Neural progenitor cell (in vitro differentiated cells): ENCODE results near the gene HMHB1. TPM values are rescaled to one million over a fixed set of nuclear protein-coding genes. Genes with fewer than 3 reads are reported as not detected.

ENCODE experiments used
- DNase-seq: peaks from one replicate; pipeline ENCODE4 v3.0.0-alpha.2; 2016; ENCODE audit warnings: low spot score
- H2AFZ ChIP-seq: fragments of 200-600 bp; sonication (generic); replicated peaks from 2 replicates; pipeline ENCODE4 v1.6.1; 2016; ENCODE audit warnings: antibody characterized with exemption
- H3F3A ChIP-seq: fragments of 200-600 bp; sonication (generic); 2 replicates; pipeline ENCODE4 v1.6.1; 2016; ENCODE audit warnings: antibody characterized with exemption, low read depth
- H3K27ac ChIP-seq: fragments of 200-600 bp; sonication (generic); 2 replicates; pipeline ENCODE4 v1.5.1; 2016; ENCODE audit warnings: mild to moderate bottlenecking
- H3K27me3 ChIP-seq: fragments of 200-600 bp; sonication (generic); 2 replicates; pipeline ENCODE4 v1.6.1; 2016; ENCODE audit warnings: mild to moderate bottlenecking, moderate library complexity
- H3K36me3 ChIP-seq: fragments of 200-600 bp; sonication (generic); 2 replicates; pipeline ENCODE4 v1.5.1; 2016
- H3K4me1 ChIP-seq: fragments of 200-600 bp; sonication (generic); 2 replicates; pipeline ENCODE4 v1.6.1; 2016; ENCODE audit warnings: mixed run types
- H3K4me2 ChIP-seq: fragments of 200-600 bp; sonication (generic); 2 replicates; pipeline ENCODE4 v1.6.1; 2016
- H3K4me3 ChIP-seq: fragments of 200-600 bp; sonication (generic); 2 replicates; pipeline ENCODE4 v1.5.1; 2016
- H3K79me2 ChIP-seq: fragments of 200-600 bp; sonication (generic); 2 replicates; pipeline ENCODE4 v1.6.1; 2016; ENCODE audit warnings: low read depth
- H3K9ac ChIP-seq: fragments of 200-600 bp; sonication (generic); 2 replicates; pipeline ENCODE4 v1.6.1; 2016
- H3K9me3 ChIP-seq: fragments of 200-600 bp; sonication (generic); 2 replicates; pipeline ENCODE4 v1.5.1; 2016; ENCODE audit warnings: low read depth
- H4K20me1 ChIP-seq: fragments of 200-600 bp; sonication (generic); 2 replicates; pipeline ENCODE4 v1.6.1; 2016; ENCODE audit warnings: low read depth
- H3K27ac Mint-ChIP-seq: 3 replicates; pipeline ENCODE4 v1.8.0; 2021; ENCODE audit warnings: mixed read lengths
- H3K27me3 Mint-ChIP-seq: 2 replicates; pipeline ENCODE4 v1.8.0; 2022; ENCODE audit warnings: low read depth, mild to moderate bottlenecking, inconsistent platforms, moderate library complexity, mixed read lengths; ENCODE audit not compliant: insufficient read depth
- H3K36me3 Mint-ChIP-seq: 3 replicates; pipeline ENCODE4 v1.8.0; 2021; ENCODE audit warnings: mixed read lengths
- H3K4me1 Mint-ChIP-seq: 3 replicates; pipeline ENCODE4 v1.8.0; 2021; ENCODE audit warnings: mixed read lengths
- H3K4me3 Mint-ChIP-seq: 3 replicates; pipeline ENCODE4 v1.8.0; 2021; ENCODE audit warnings: mild to moderate bottlenecking, moderate library complexity, mixed read lengths
- H3K9me3 Mint-ChIP-seq: 3 replicates; pipeline ENCODE4 v1.8.0; 2020; ENCODE audit warnings: mixed read lengths
- EZH2 ChIP-seq: fragments of 200-600 bp; sonication (generic); IDR thresholded peaks from 2 replicates; pipeline ENCODE4 v1.6.1; 2017; ENCODE audit warnings: antibody characterized with exemption, mild to moderate bottlenecking, moderate library complexity
- EZH2phosphoT487 ChIP-seq: fragments of 200-600 bp; sonication (generic); IDR thresholded peaks from 2 replicates; pipeline ENCODE4 v1.6.1; 2017; ENCODE audit warnings: antibody characterized with exemption
- total RNA-seq: library from RNA; depleted of rRNA; stranded (reverse); fragments of >200 nt; gene quantifications from 2 replicates; pipeline ENCODE4 v1.2.3, GENCODE V29; 2015; ENCODE audit warnings: low replicate concordance
- TF ChIP-seq, protein P1 (sequence below): fragments of 200-600 bp; sonication (generic); IDR thresholded peaks from 2 replicates; pipeline ENCODE4 v1.5.1; 2017; ENCODE audit warnings: antibody characterized with exemption, mild to moderate bottlenecking

Gene HMHB1
- total RNA-seq, 1 donor from 2014 or later, result not detected

GRCh38 chr5:143828710-143829109 lies 16.7 kb downstream of the HMHB1 start:
- no peak overlapping the region for H3K27ac ChIP-seq
- no peak for DNase-seq

DNA sequence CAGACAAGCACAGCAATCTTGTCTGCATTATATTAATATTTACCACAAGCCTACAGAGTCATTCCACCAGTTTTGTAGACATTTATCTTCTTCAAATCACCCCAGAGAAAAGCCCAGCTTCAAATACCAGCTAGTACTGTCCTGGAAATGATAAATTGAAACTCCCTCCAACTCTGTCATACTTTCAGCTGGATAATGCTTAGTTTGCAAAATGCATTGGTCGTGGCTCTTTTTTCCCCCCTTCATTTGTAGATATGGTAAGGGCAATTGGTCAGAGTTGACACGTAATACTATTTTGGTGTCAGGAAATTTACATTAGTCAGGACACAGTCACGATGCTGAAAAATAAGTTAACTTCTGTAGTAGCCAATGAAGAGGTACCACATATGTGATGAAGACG lies 21.2 kb downstream of the HMHB1 start:
- H3K27me3 Mint-ChIP-seq, result no peaks in the 10 kb centered on the region
- H4K20me1 ChIP-seq, result no peaks in the 10 kb centered on the region
- H3K36me3 ChIP-seq, result no peaks in the 10 kb centered on the region
- no peaks in the 10 kb centered on the region for H3K4me1 Mint-ChIP-seq
- no peak overlapping the region for H3K9ac ChIP-seq
- no peak overlapping the region for H3K4me3 ChIP-seq
- peak overlapping the region; percentile 19 for H3K4me2 ChIP-seq
- DNase-seq, result no peak
- peaks cover 4% of the 10 kb centered on the region for H3F3A ChIP-seq
- H3K9me3 Mint-ChIP-seq, result no peaks in the 10 kb centered on the region
- no peaks in the 10 kb centered on the region for H3K36me3 Mint-ChIP-seq
- no peaks in the 10 kb centered on the region for H3K79me2 ChIP-seq
- H3K27ac Mint-ChIP-seq, result no peak overlapping the region
- H3K27ac ChIP-seq, result no peak overlapping the region
- H2AFZ ChIP-seq, result no peak overlapping the region
- peaks cover 10% of the 10 kb centered on the region for H3K4me1 ChIP-seq
- no peaks in the 10 kb centered on the region for H3K27me3 ChIP-seq
- no peaks in the 10 kb centered on the region for H3K9me3 ChIP-seq
- TF ChIP-seq EZH2phosphoT487, result no peak
- TF ChIP-seq, protein P1, sequence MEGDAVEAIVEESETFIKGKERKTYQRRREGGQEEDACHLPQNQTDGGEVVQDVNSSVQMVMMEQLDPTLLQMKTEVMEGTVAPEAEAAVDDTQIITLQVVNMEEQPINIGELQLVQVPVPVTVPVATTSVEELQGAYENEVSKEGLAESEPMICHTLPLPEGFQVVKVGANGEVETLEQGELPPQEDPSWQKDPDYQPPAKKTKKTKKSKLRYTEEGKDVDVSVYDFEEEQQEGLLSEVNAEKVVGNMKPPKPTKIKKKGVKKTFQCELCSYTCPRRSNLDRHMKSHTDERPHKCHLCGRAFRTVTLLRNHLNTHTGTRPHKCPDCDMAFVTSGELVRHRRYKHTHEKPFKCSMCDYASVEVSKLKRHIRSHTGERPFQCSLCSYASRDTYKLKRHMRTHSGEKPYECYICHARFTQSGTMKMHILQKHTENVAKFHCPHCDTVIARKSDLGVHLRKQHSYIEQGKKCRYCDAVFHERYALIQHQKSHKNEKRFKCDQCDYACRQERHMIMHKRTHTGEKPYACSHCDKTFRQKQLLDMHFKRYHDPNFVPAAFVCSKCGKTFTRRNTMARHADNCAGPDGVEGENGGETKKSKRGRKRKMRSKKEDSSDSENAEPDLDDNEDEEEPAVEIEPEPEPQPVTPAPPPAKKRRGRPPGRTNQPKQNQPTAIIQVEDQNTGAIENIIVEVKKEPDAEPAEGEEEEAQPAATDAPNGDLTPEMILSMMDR, result no peak
- no peak for TF ChIP-seq EZH2
- H3K4me3 Mint-ChIP-seq, result no peak overlapping the region

More at GRCh38 chr5:143828710-143829109, 16.7 kb downstream of the HMHB1 start:
- Histone ChIP-seq H3K9me3 (no peaks in the 10 kb centered on the region), H3K9ac (no peak overlapping the region), H3K4me1 (peaks cover 6% of the 10 kb centered on the region), H3K27me3 (no peaks in the 10 kb centered on the region), H3K4me3 (no peak overlapping the region), H3K79me2 (no peaks in the 10 kb centered on the region), H4K20me1 (no peaks in the 10 kb centered on the region), H3K36me3 (no peaks in the 10 kb centered on the region), H3F3A (no peaks in the 10 kb centered on the region), H2AFZ (no peak overlapping the region), H3K4me2 (no peak overlapping the region)
- Mint-ChIP-seq H3K27ac (no peak overlapping the region), H3K9me3 (no peaks in the 10 kb centered on the region), H3K4me3 (no peak overlapping the region), H3K27me3 (no peaks in the 10 kb centered on the region), H3K36me3 (no peaks in the 10 kb centered on the region), H3K4me1 (no peaks in the 10 kb centered on the region)
- TF ChIP-seq EZH2phosphoT487, result no peak
- TF ChIP-seq, protein P1, result no peak
- no peak for TF ChIP-seq EZH2

- Mint-ChIP-seq H3K27ac (no peak overlapping the region), H3K4me1 (no peaks in the 10 kb centered on the region), H3K36me3 (no peaks in the 10 kb centered on the region), H3K9me3 (no peaks in the 10 kb centered on the region), H3K27me3 (peaks cover 2% of the 10 kb centered on the region), H3K4me3 (no peak overlapping the region)
- Histone ChIP-seq H3K79me2 (no peaks in the 10 kb centered on the region), H3K9me3 (no peaks in the 10 kb centered on the region), H3K27ac (no peak overlapping the region), H3K4me3 (no peak overlapping the region), H3K36me3 (no peaks in the 10 kb centered on the region), H3K9ac (no peak overlapping the region), H4K20me1 (no peaks in the 10 kb centered on the region), H3K4me1 (peaks cover 10% of the 10 kb centered on the region), H3F3A (peaks cover 4% of the 10 kb centered on the region), H3K27me3 (no peaks in the 10 kb centered on the region), H3K4me2 (no peak overlapping the region), H2AFZ (no peak overlapping the region)
- no peak for TF ChIP-seq EZH2
- no peak for TF ChIP-seq EZH2phosphoT487
- TF ChIP-seq, protein P1, result no peak
- no peak for DNase-seq
Observed at GRCh38 chr5:143835251-143835650, 23.3 kb downstream of the HMHB1 start.
